K562 (cell line): ENCODE results near the gene RFC2. TPM values are rescaled to one million over a fixed set of nuclear protein-coding genes. Genes with fewer than 3 reads are reported as not detected.

Experiments
- RERE ChIP-seq: sonication (generic); formaldehyde crosslinking; IDR thresholded peaks from 2 replicates; pipeline ENCODE4 v1.8.0; 2023; ENCODE audit warnings: missing genetic modification reagents, mild to moderate bottlenecking, borderline replicate concordance
- SLC30A9 ChIP-seq: fragments of 250-450 bp; sonication (Bioruptor Pico); IDR thresholded peaks from 2 replicates; pipeline ENCODE4 v1.8.0; 2022; ENCODE audit warnings: mild to moderate bottlenecking, moderate library complexity
- TOE1 ChIP-seq, 2 experiments: fragments of 450-650 bp in 1 of 2; sonication (generic) in 1 of 2; formaldehyde crosslinking in 1 of 2; IDR thresholded peaks; 2 replicates each; pipeline versions ENCODE4 v1.7.1 to v1.8.0; 2016 to 2022; ENCODE audit warnings: borderline replicate concordance in 2 of 2, mild to moderate bottlenecking in 2 of 2, antibody characterized with exemption in 1 of 2, inconsistent platforms in 1 of 2, low read depth in 1 of 2, missing genetic modification reagents in 1 of 2, moderate library complexity in 1 of 2
- ZMIZ1 ChIP-seq, 2 experiments: fragments of 150-350 bp in 1 of 2; IDR thresholded peaks; 2 replicates each; pipeline ENCODE4 v1.6.1; 2012 to 2016; ENCODE audit warnings: low read depth in 2 of 2, low read length in 2 of 2, mild to moderate bottlenecking in 1 of 2, moderate library complexity in 1 of 2
- polyA plus RNA-seq, 8 experiments: library from polyadenylated mRNA; depleted of rRNA in 4 of 8; stranded (reverse) in 5 of 8; unstranded in 3 of 8; fragments of >200 nt; fragmentation: Nextera tagmentation in 2 of 8; fragmentation: Illumina TruSeq in 1 of 8; extraction: Ambion mirVana in 2 of 8; extraction: Trizol in 1 of 8; gene quantifications; 2 replicates each; pipeline versions ENCODE4 v1.2.1 to v1.2.3, GENCODE V29; 2011 to 2014; ENCODE audit warnings: inconsistent platforms in 1 of 8, missing spikeins in 1 of 8
- total RNA-seq, 7 experiments: library from RNA; depleted of rRNA in 6 of 7; stranded (reverse); fragments of >200 nt in 6 of 7; fragmentation: Illumina TruSeq in 2 of 7; extraction: Trizol in 2 of 7; gene quantifications; 2 replicates each; pipeline versions ENCODE4 v1.2.1 to v1.2.3, GENCODE V29; 2011 to 2021; ENCODE audit warnings: low replicate concordance in 1 of 7
- TF ChIP-seq, protein P1 (sequence below): fragments of 450-650 bp; IDR thresholded peaks from 2 replicates; pipeline ENCODE4 v1.6.1; 2016; ENCODE audit warnings: low read depth

Gene RFC2
- total and polyA plus RNA-seq, 9 of the 15 experiments (the other 6 are each of a cell fraction or from before 2014, with no cell fraction given) = 32.5 to 161 (median 102) TPM

GRCh38 chr7:74272305-74273038 is 18.3 kb upstream of the RFC2 start (continued):
- TF ChIP-seq, protein P1, sequence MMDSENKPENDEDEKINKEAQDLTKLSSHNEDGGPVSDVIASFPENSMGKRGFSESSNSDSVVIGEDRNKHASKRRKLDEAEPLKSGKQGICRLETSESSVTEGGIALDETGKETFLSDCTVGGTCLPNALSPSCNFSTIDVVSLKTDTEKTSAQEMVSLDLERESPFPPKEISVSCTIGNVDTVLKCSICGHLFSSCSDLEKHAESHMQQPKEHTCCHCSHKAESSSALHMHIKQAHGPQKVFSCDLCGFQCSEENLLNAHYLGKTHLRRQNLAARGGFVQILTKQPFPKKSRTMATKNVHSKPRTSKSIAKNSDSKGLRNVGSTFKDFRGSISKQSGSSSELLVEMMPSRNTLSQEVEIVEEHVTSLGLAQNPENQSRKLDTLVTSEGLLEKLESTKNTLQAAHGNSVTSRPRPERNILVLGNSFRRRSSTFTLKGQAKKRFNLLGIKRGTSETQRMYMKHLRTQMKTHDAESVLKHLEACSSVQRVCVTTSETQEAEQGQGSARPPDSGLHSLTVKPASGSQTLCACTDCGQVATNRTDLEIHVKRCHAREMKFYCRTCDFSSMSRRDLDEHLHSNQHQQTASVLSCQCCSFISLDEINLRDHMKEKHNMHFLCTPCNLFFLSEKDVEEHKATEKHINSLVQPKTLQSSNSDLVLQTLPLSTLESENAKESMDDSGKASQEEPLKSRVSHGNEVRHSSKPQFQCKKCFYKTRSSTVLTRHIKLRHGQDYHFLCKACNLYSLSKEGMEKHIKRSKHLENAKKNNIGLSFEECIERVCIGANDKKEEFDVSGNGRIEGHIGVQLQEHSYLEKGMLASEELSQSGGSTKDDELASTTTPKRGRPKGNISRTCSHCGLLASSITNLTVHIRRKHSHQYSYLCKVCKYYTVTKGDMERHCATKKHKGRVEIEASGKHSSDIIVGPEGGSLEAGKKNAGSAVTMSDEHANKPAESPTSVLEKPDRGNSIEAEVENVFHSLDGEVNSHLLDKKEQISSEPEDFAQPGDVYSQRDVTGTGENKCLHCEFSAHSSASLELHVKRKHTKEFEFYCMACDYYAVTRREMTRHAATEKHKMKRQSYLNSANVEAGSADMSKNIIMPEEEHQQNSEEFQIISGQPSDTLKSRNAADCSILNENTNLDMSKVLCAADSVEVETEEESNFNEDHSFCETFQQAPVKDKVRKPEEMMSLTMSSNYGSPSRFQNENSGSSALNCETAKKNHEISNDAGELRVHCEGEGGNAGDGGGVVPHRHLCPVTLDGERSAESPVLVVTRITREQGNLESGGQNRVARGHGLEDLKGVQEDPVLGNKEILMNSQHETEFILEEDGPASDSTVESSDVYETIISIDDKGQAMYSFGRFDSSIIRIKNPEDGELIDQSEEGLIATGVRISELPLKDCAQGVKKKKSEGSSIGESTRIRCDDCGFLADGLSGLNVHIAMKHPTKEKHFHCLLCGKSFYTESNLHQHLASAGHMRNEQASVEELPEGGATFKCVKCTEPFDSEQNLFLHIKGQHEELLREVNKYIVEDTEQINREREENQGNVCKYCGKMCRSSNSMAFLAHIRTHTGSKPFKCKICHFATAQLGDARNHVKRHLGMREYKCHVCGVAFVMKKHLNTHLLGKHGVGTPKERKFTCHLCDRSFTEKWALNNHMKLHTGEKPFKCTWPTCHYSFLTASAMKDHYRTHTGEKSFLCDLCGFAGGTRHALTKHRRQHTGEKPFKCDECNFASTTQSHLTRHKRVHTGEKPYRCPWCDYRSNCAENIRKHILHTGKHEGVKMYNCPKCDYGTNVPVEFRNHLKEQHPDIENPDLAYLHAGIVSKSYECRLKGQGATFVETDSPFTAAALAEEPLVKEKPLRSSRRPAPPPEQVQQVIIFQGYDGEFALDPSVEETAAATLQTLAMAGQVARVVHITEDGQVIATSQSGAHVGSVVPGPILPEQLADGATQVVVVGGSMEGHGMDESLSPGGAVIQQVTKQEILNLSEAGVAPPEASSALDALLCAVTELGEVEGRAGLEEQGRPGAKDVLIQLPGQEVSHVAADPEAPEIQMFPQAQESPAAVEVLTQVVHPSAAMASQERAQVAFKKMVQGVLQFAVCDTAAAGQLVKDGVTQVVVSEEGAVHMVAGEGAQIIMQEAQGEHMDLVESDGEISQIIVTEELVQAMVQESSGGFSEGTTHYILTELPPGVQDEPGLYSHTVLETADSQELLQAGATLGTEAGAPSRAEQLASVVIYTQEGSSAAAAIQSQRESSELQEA = no peak
- no peak for TF ChIP-seq TOE1 (IDR thresholded peaks at IDR 0.05; ENCODE audit: borderline replicate concordance)
- TF ChIP-seq TOE1 (CRISPR knock-in tag; IDR thresholded peaks at IDR 0.05; ENCODE audit: borderline replicate concordance, low read depth) = no peak
- no peak for TF ChIP-seq RERE (CRISPR knock-in tag)
- no peak for TF ChIP-seq SLC30A9 (CRISPR knock-in tag)
- TF ChIP-seq ZMIZ1 (IDR thresholded peaks at IDR 0.05; ENCODE audit: low read depth in 2 of 2, low read length in 2 of 2) = no peak
